GM19193 (cell line): ENCODE measurements around the gene SAMD14.

ENCODE experiments used
- POLR2A ChIP-seq: IDR thresholded peaks from 4 replicates; pipeline ENCODE4 v1.6.1; 2011; ENCODE audit not compliant: insufficient read depth, insufficient read length; ENCODE audit errors: extremely low read depth

The SAMD14 gene

GRCh38 chr17:50145532-50146229, 15.7 kb upstream of the SAMD14 start:
- no peak for TF ChIP-seq POLR2A

- no peak for TF ChIP-seq POLR2A
These were observed 15.0 kb upstream of the SAMD14 start for GRCh38 chr17:50144845-50145531.

GRCh38 chr17:50144355-50144754, 14.4 kb upstream of the SAMD14 start:
- TF ChIP-seq POLR2A, result no peak

GRCh38 chr17:50143461-50144176, 13.7 kb upstream of the SAMD14 start:
- TF ChIP-seq POLR2A, result no peak

GRCh38 chr17:50141745-50142110, 11.8 kb upstream of the SAMD14 start:
- no peak for TF ChIP-seq POLR2A

- no peak for TF ChIP-seq POLR2A
These were observed 11.2 kb upstream of the SAMD14 start for GRCh38 chr17:50141026-50141744.

GRCh38 chr17:50139950-50140885, 10.3 kb upstream of the SAMD14 start:
- TF ChIP-seq POLR2A, result no peak

GRCh38 chr17:50139185-50139783, 9.3 kb upstream of the SAMD14 start:
- no peak for TF ChIP-seq POLR2A

GRCh38 chr17:50137042-50137441, 7.1 kb upstream of the SAMD14 start:
- no peak for TF ChIP-seq POLR2A

- TF ChIP-seq POLR2A, result no peak
These were observed 6.2 kb upstream of the SAMD14 start for GRCh38 chr17:50136096-50136687.

GRCh38 chr17:50135316-50136095, 5.5 kb upstream of the SAMD14 start:
- TF ChIP-seq POLR2A, result no peak

GRCh38 chr17:50134206-50135110, 4.5 kb upstream of the SAMD14 start:
- TF ChIP-seq POLR2A, result peak; percentile 15
